Stomach (tissue), 9 donors: ENCODE results near the gene PIK3CA. TPM values are rescaled to one million over a fixed set of nuclear protein-coding genes. Genes with fewer than 3 reads are reported as not detected.

Source experiments
- DNase-seq, 2 donors: peaks; one replicate each; pipeline versions ENCODE4 v3.0.0 to v3.0.0-alpha.2; 2013 to 2019
- H3K27ac ChIP-seq, 5 donors: fragments of 200-600 bp in 4 of 5; sonication (generic) in 4 of 5; one replicate each; pipeline ENCODE4 v1.5.1; 2013 to 2019; ENCODE audit warnings: mild to moderate bottlenecking in 1 of 5, moderate library complexity in 1 of 5
- H3K27me3 ChIP-seq, 3 donors: fragments of 200-600 bp; sonication (generic); one replicate each; pipeline ENCODE4 v1.5.1; 2017 to 2019; ENCODE audit warnings: mixed run types in 1 of 3
- H3K36me3 ChIP-seq, 4 donors: fragments of 200-600 bp; sonication (generic); 1 replicate in 3 of 4; 2 replicates in 1 of 4; pipeline ENCODE4 v1.5.1; 2016 to 2019
- H3K4me1 ChIP-seq, 4 donors: fragments of 200-600 bp; sonication (generic); one replicate each; pipeline ENCODE4 v1.5.1; 2016 to 2019
- H3K4me3 ChIP-seq, 4 donors: fragments of 200-600 bp; sonication (generic) in 3 of 4; one replicate each; pipeline ENCODE4 v1.5.1; 2016 to 2019; ENCODE audit warnings: mild to moderate bottlenecking in 1 of 4
- H3K9me3 ChIP-seq, 4 donors: fragments of 200-600 bp; sonication (generic); one replicate each; pipeline ENCODE4 v1.5.1; 2016 to 2019
- EP300 ChIP-seq: sonication (generic); formaldehyde crosslinking; IDR thresholded peaks from one replicate; pipeline ENCODE4 v1.6.1; 2017; ENCODE audit warnings: antibody characterized with exemption
- POLR2A ChIP-seq, 4 donors: fragments of 450-650 bp; IDR thresholded peaks; one replicate each; pipeline ENCODE4 v1.6.1; 2016; ENCODE audit warnings: antibody characterized with exemption in 4 of 4, control low read depth in 2 of 4, mild to moderate bottlenecking in 1 of 4, moderate library complexity in 1 of 4
- POLR2AphosphoS5 ChIP-seq, 3 donors: sonication (generic); formaldehyde crosslinking; IDR thresholded peaks; one replicate each; pipeline ENCODE4 v1.6.1; 2016; ENCODE audit warnings: antibody characterized with exemption in 3 of 3
- WGBS, 5 donors: extraction: QIAGEN DNeasy Blood & Tissue Kit in 3 of 5; methylation state at CpG; one replicate each; pipeline versions ENCODE4 v1.1.5 to v1.1.7; 2013 to 2018; 5-methylcytosine and 5-hydroxymethylcytosine counted together
- intact Hi-C: fragments of 100-400 bp; cut with DNase I; formaldehyde crosslinking; loops from one replicate; pipeline ENCODE4 v1.15.1; 2023; ENCODE audit warnings: low total_unique reads
- polyA plus RNA-seq, 3 donors: library from polyadenylated mRNA; stranded (reverse); fragments of 200-250 nt; gene quantifications; one replicate each; pipeline ENCODE4 v1.2.3, GENCODE V29; 2013
- total RNA-seq, 5 donors: library from RNA; depleted of rRNA; stranded (reverse); fragments of >200 nt; gene quantifications; one replicate each; pipeline versions ENCODE4 v1.1.0 to v1.2.3, GENCODE V29; 2014 to 2016
- TF ChIP-seq, protein P1 (sequence below), 7 experiments: fragments of 450-650 bp in 4 of 7; fragments of 200-600 bp in 3 of 7; sonication (generic) in 3 of 7; IDR thresholded peaks; one replicate each; pipeline ENCODE4 v1.5.1; 2016 to 2019; ENCODE audit warnings: antibody characterized with exemption in 7 of 7, control low read depth in 2 of 7, mild to moderate bottlenecking in 1 of 7
- donor health status: healthy with polysubstance abuse.
- donor health status: Bipolar disorder and iron deficiency.
- donor health status: healthy.

PIK3CA gene
- total and polyA plus RNA-seq, 8 donors = 2.6 to 144 (median 8.2) TPM

DNA sequence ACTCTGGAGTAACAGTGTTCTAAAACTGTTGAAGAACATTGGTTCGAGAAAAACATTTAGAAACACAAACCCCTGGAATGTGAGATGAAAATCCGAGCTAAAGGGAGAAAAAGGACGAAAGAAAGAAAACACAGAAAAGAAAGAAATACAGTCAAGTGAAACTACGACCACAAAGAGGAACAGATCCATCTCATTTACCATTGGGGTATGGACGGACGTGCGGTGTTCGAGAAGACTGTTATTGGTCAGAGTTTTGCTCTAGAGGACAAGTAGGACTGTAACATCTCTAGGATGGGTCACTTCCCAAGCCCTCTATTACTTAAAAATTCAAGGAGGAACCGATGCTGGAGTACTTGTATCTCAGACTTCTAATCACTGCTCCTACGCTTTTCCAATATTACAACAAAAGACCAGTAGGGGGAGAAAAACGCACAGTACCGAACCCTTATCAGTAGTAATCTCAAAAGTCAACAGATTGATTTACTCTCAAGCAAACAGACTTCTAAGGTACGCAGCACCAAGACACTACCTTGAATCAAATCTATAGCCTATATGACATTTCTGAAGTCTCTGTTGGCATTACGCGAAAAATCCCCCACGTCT lies 1.1 kb upstream of the PIK3CA start:
- intact Hi-C loops = no loop called here
- no peaks in the 10 kb centered on the region for H3K9me3 ChIP-seq
- DNase-seq = peak in 1 of 2 donors; percentile 89
- H3K36me3 ChIP-seq = no peaks in the 10 kb centered on the region
- peak overlapping the region; percentile 44 to 99 (median 97) for H3K27ac ChIP-seq
- H3K27me3 ChIP-seq = no peaks in the 10 kb centered on the region
- 3 to 4% (median 3%) methylated on average over 16 of the region's 16 CpGs for WGBS, 5 donors
- H3K4me3 ChIP-seq = peak overlapping the region; percentile 76 to 96 (median 88)
- no peak for TF ChIP-seq EP300
- TF ChIP-seq POLR2A (IDR thresholded peaks at IDR 0.05) = no peak
- TF ChIP-seq, protein P1, sequence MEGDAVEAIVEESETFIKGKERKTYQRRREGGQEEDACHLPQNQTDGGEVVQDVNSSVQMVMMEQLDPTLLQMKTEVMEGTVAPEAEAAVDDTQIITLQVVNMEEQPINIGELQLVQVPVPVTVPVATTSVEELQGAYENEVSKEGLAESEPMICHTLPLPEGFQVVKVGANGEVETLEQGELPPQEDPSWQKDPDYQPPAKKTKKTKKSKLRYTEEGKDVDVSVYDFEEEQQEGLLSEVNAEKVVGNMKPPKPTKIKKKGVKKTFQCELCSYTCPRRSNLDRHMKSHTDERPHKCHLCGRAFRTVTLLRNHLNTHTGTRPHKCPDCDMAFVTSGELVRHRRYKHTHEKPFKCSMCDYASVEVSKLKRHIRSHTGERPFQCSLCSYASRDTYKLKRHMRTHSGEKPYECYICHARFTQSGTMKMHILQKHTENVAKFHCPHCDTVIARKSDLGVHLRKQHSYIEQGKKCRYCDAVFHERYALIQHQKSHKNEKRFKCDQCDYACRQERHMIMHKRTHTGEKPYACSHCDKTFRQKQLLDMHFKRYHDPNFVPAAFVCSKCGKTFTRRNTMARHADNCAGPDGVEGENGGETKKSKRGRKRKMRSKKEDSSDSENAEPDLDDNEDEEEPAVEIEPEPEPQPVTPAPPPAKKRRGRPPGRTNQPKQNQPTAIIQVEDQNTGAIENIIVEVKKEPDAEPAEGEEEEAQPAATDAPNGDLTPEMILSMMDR (IDR thresholded peaks at IDR 0.05) = peak in 5 of 7 experiments; percentile 30 to 66 (median 55)
- TF ChIP-seq POLR2AphosphoS5 (IDR thresholded peaks at IDR 0.05) = peak in 1 of 3 donors; percentile 25
- peaks cover 4 to 35% (median 22%) of the 10 kb centered on the region in 4 donors for H3K4me1 ChIP-seq

DNA sequence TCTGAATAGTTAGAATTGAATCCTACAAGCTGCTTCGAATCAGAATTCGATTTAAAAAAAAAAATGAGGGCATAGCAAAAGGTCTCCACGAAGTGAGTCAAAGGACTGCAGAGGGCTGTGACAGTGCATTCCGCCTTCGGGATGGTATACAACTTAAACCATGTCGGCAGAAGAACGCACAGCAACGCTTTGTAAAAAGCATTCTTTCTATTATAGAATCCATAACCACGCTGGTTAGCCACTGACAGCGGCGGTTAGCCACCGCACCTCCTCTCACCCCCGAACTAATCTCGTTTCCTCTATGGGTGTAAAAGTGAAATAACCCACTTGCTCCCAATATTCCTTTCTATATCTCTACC lies 664 bp upstream of the PIK3CA start:
- H3K4me1 ChIP-seq = peaks cover 4 to 38% (median 25%) of the 10 kb centered on the region in 4 donors
- intact Hi-C loops = no loop called here
- 0 to 2% (median 1%) methylated on average over 14 of the region's 14 CpGs for WGBS, 5 donors
- no peaks in the 10 kb centered on the region for H3K9me3 ChIP-seq
- H3K36me3 ChIP-seq = no peaks in the 10 kb centered on the region
- TF ChIP-seq, protein P1 (IDR thresholded peaks at IDR 0.05) = peak in 2 of 7 experiments; percentile 1 to 2
- no peak for TF ChIP-seq POLR2AphosphoS5 (IDR thresholded peaks at IDR 0.05)
- DNase-seq = no peak
- H3K4me3 ChIP-seq = peak overlapping the region; percentile 76 to 96 (median 88)
- H3K27me3 ChIP-seq = no peaks in the 10 kb centered on the region
- H3K27ac ChIP-seq = peak overlapping the region; percentile 96 to 99 (median 98)

DNA sequence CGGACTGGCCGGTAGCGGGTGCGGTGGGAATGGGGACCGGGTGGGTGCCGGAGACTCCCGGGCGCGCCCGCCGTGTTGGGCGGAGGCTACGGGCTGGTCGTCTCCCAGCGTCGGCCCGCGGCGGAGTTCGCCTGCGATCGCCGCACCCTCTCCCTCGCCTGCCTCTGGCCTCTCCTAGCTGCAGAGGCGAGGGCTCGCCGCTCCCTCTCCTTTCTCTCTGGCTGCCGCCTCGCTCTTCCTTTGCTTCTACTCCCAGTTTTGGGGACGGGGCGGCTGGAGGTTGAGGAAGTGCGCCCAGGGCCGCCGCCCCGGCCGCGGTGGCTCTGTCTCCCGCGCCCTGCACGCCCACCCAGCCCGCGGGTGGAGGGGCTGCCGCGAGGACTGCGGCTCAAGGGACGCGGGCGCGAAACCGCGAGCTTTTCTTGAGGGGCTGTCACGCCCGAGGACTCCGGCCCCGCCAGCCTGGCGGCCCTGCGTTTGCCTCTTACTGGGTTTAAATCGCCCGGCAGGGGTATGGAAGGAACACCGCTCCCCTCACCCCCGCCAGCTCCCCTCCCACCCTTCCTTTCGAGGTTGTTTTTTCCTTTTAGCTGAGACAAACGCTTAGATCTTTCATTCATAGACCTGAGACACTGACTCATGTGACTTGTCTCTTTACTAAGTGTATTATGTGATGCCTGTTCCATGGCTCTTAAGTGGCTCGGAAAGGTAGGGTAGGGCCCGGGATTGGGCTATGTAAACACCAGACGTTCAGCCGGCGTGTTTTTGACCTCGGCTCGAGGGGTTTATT lies 654 bp downstream of the PIK3CA start:
- Histone ChIP-seq H3K9me3 (no peaks in the 10 kb centered on the region), H3K4me1 (peaks cover 4 to 42% (median 25%) of the 10 kb centered on the region in 4 donors), H3K27me3 (no peaks in the 10 kb centered on the region), H3K27ac (peak overlapping the region; percentile 96 to 99 (median 98)), H3K4me3 (peak overlapping the region; percentile 76 to 96 (median 88)), H3K36me3 (no peaks in the 10 kb centered on the region)
- WGBS, 5 donors = 0 to 1% (median 0%) methylated on average over 33 to 70 of the region's 70 CpGs
- peak; percentile 54 to 82 for DNase-seq
- no peak for TF ChIP-seq EP300
- peak in 1 of 3 donors; percentile 3 for TF ChIP-seq POLR2AphosphoS5 (IDR thresholded peaks at IDR 0.05)
- intact Hi-C loops = no loop called here

DNA sequence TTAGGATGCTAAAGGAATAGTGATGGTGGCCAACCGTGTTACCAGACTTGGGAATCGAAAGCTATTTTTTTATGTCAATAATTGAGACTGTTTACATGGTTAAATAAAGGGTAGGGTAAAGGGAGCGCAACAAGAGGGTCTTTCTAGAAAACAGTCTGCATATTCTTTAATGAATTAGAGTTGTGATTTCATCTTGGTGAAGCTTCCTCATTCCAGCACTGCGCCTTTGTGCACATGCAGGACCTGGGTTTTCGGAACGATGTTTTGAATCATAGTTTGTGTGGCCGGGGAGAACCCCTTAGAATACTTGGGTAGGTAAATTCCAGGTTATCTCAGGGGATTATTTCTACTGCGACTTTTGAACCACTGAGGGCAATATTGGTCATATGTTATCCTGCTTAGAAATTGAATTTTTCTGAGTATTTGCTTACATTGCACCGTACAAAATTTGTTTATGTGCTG lies 1.3 kb downstream of the PIK3CA start:
- DNase-seq = peak in 1 of 2 donors; percentile 67
- peaks cover 4 to 42% (median 25%) of the 10 kb centered on the region in 4 donors for H3K4me1 ChIP-seq
- 0 to 1% (median 1%) methylated on average over 9 of the region's 9 CpGs for WGBS, 5 donors
- peak overlapping the region; percentile 76 to 96 (median 88) for H3K4me3 ChIP-seq
- TF ChIP-seq, protein P1 (IDR thresholded peaks at IDR 0.05) = no peak
- no peak for TF ChIP-seq POLR2A (IDR thresholded peaks at IDR 0.05)
- no peaks in the 10 kb centered on the region for H3K27me3 ChIP-seq
- no peaks in the 10 kb centered on the region for H3K9me3 ChIP-seq
- peak overlapping the region; percentile 96 to 99 (median 98) for H3K27ac ChIP-seq
- intact Hi-C loops = no loop called here
- no peaks in the 10 kb centered on the region for H3K36me3 ChIP-seq
